GM19395 (cell line): ENCODE data around the gene SMARCC1.

Source experiments
- ATAC-seq: cut with Tn5 transposase; IDR thresholded peaks from one replicate; pipeline ENCODE4 v1.9.1; 2021; ENCODE audit warnings: mild to moderate bottlenecking, moderate library complexity; ENCODE audit not compliant: unreplicated experiment

The SMARCC1 gene

GRCh38 chr3:47565734-47566550 lies 215.8 kb downstream of the SMARCC1 start:
- ATAC-seq, result no peak

- ATAC-seq, result no peak
Measured at GRCh38 chr3:47556351-47556750, 225.3 kb downstream of the SMARCC1 start.

- no peak for ATAC-seq
Measured at GRCh38 chr3:47554335-47554734, 227.4 kb downstream of the SMARCC1 start.

GRCh38 chr3:47553407-47553806 lies 228.3 kb downstream of the SMARCC1 start:
- no peak for ATAC-seq

DNA sequence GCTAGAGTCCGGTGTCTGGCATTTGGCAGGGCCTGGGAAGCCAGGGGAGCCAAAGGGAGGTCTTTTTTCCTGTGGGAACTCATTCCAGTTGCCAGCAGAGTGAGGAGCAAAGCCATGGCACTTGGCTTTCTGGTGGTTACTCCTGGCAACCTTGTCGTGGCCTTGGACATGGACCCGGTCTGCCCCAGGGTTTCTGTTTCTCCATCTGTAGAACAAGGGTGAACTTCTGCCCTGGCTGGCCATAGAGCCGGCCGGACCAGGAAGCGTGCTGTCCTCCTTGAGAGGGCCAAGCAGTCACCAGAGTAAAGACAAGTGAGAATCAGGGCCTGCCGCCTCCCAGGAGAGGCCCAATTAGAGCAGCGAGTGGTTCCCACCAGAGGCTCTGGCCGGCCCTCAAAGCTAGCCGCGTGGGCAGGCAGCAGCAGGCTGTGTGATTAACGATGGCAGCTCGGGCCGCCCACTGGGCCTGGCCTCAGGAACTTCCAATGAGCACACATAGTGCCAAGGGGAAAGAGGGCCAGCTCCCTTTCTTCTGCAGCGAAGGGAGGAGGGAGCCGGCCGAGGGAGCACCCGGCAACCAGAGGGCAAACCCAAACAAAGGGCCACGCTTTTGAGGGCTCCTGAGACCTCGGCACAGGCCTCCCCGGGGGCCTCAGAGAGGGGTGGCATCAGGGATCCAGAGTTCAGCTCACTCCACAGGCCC lies 239.1 kb downstream of the SMARCC1 start:
- ATAC-seq, result no peak

DNA sequence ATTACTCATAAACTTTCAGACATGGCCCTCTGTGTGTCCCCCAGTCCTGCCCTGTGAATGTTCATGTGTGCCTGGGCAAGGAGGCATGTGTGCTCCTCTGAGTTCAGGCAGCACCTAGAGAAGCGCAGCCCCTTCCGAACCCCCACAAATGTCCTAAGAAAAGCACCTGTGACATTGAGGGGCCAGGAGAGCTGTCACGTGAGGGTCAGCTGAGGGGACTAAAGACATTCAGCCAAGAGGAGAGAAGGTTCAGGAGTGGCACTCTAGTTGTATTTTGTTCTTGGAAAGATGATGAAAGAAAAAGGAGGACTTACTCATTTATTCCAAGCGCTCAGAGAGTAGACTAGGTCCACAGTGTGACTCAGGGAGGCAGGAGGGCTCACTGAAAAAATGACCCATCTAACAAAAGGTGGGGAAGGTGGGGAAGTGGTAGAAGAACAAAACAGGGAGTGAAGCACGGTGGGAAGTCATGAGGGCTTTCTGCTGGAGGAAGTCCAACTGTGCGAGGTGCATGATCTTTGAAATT lies 240.0 kb downstream of the SMARCC1 start:
- no peak for ATAC-seq

GRCh38 chr3:47540281-47540680 lies 241.4 kb downstream of the SMARCC1 start:
- ATAC-seq, result no peak

DNA sequence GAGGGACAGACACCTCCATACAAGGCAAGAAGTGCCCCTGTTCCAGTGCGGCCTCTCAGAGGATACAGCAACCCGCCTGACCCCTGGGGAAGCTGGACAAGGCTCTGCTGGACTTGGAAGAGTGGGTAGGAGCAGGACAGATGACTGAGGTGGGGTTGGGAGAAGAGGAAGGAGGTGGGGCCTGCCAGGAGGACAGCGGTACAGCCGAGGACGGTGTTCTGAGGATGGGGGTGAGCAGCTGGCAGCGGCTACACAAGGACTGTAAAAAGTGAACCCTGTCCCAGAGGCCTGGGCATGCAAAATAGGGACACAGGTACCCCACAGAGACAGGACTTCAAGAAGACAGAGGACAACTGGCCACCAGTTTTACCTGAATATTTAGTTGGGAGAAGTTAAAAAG lies 244.7 kb downstream of the SMARCC1 start:
- no peak for ATAC-seq

GRCh38 chr3:47536221-47536891 lies 245.3 kb downstream of the SMARCC1 start:
- ATAC-seq, result no peak
